Smooth muscle cell (in vitro differentiated cells): Measurements from ENCODE around the gene LRBA. TPM values are rescaled to one million over a fixed set of nuclear protein-coding genes. Genes with fewer than 3 reads are reported as not detected.

Source experiments
- DNase-seq: peaks from one replicate; lab custom pipeline; 2025; ENCODE audit not compliant: unreplicated experiment; lab: John Stamatoyannopoulos, UW
- H2AFZ ChIP-seq: fragments of 200-600 bp; sonication (generic); 2 replicates; pipeline ENCODE4 v1.6.0; 2016; ENCODE audit warnings: antibody characterized with exemption, low read depth, mild to moderate bottlenecking
- H3F3A ChIP-seq: fragments of 200-600 bp; sonication (generic); 2 replicates; pipeline ENCODE4 v1.6.0; 2017; ENCODE audit warnings: antibody characterized with exemption, low read depth
- H3K27ac ChIP-seq: fragments of 200-600 bp; sonication (generic); 2 replicates; pipeline ENCODE4 v1.5.1; 2016; ENCODE audit warnings: low read depth, mild to moderate bottlenecking
- H3K27me3 ChIP-seq: fragments of 200-600 bp; sonication (generic); 2 replicates; pipeline ENCODE4 v1.6.1; 2016; ENCODE audit warnings: low read depth, mild to moderate bottlenecking
- H3K36me3 ChIP-seq: fragments of 200-600 bp; sonication (generic); 2 replicates; pipeline ENCODE4 v1.5.1; 2016; ENCODE audit warnings: low read depth
- H3K4me1 ChIP-seq: fragments of 200-600 bp; sonication (generic); 2 replicates; pipeline ENCODE4 v1.5.1; 2016; ENCODE audit warnings: low read depth
- H3K4me2 ChIP-seq: fragments of 200-600 bp; sonication (generic); 2 replicates; pipeline ENCODE4 v1.6.0; 2016; ENCODE audit warnings: mild to moderate bottlenecking
- H3K4me3 ChIP-seq: fragments of 200-600 bp; sonication (generic); 2 replicates; pipeline ENCODE4 v1.5.1; 2016; ENCODE audit warnings: mild to moderate bottlenecking
- H3K79me2 ChIP-seq: fragments of 200-600 bp; sonication (generic); 2 replicates; pipeline ENCODE4 v1.6.0; 2016; ENCODE audit warnings: low read depth, mild to moderate bottlenecking
- H3K9ac ChIP-seq: fragments of 200-600 bp; sonication (generic); 2 replicates; pipeline ENCODE4 v1.6.0; 2016; ENCODE audit warnings: low read depth
- H3K9me3 ChIP-seq: fragments of 200-600 bp; sonication (generic); replicated peaks from 2 replicates; pipeline ENCODE4 v1.5.1; 2016; ENCODE audit warnings: low read depth
- H4K20me1 ChIP-seq: fragments of 200-600 bp; sonication (generic); 2 replicates; pipeline ENCODE4 v1.6.0; 2016; ENCODE audit warnings: low read depth
- CTCF ChIP-seq: fragments of 200-600 bp; sonication (generic); IDR thresholded peaks from 2 replicates; pipeline ENCODE4 v1.5.1; 2017; ENCODE audit warnings: borderline replicate concordance, mild to moderate bottlenecking, antibody characterized with exemption; ENCODE audit not compliant: insufficient read depth, poor library complexity, severe bottlenecking
- WGBS: methylation state at CpG from one replicate; pipeline ENCODE4 v1.1.7; 2016; ENCODE audit warnings: low lambda C conversion rate; 5-methylcytosine and 5-hydroxymethylcytosine counted together
- polyA plus RNA-seq: library from polyadenylated mRNA; unstranded; fragments of >200 nt; fragmentation: Nextera tagmentation; extraction: Ambion mirVana; gene quantifications from 2 replicates; pipeline ENCODE4 v1.2.1, GENCODE V29; 2016
- total RNA-seq: library from RNA; depleted of rRNA; stranded (reverse); fragments of >200 nt; gene quantifications from 2 replicates; pipeline ENCODE4 v1.2.3, GENCODE V29; 2014

The LRBA gene
- total and polyA plus RNA-seq, 2 experiments from 2014 or later: 1.6 to 26.2 TPM

- Histone ChIP-seq H3K36me3 (no peaks in the 10 kb centered on the region), H3K27ac (no peak overlapping the region), H3K27me3 (no peaks in the 10 kb centered on the region), H3K4me3 (no peak overlapping the region), H3K4me2 (no peak overlapping the region), H3K4me1 (no peaks in the 10 kb centered on the region), H3K9me3 (no peaks in the 10 kb centered on the region), H3K79me2 (no peaks in the 10 kb centered on the region), H3F3A (no peaks in the 10 kb centered on the region), H3K9ac (no peak overlapping the region), H4K20me1 (no peaks in the 10 kb centered on the region), H2AFZ (no peak overlapping the region)
- no peak for TF ChIP-seq CTCF
- DNase-seq: no peak
- WGBS: 95% methylated on average over 1 of the region's 1 CpG
These were observed 415.5 kb downstream of the LRBA start for GRCh38 chr4:150599547-150599946.

GRCh38 chr4:150598909-150599308 lies 416.2 kb downstream of the LRBA start:
- H3K9ac ChIP-seq: no peak overlapping the region
- no peaks in the 10 kb centered on the region for H3K27me3 ChIP-seq
- no peak for DNase-seq
- H3K4me1 ChIP-seq: no peaks in the 10 kb centered on the region
- H3K4me2 ChIP-seq: no peak overlapping the region
- no peak overlapping the region for H3K4me3 ChIP-seq
- H3F3A ChIP-seq: no peaks in the 10 kb centered on the region
- no peaks in the 10 kb centered on the region for H3K79me2 ChIP-seq
- no peaks in the 10 kb centered on the region for H4K20me1 ChIP-seq
- WGBS: 87% methylated on average over 12 of the region's 12 CpGs
- TF ChIP-seq CTCF: no peak
- H3K27ac ChIP-seq: no peak overlapping the region
- no peaks in the 10 kb centered on the region for H3K36me3 ChIP-seq
- no peaks in the 10 kb centered on the region for H3K9me3 ChIP-seq
- H2AFZ ChIP-seq: no peak overlapping the region

- Histone ChIP-seq H3K36me3 (no peaks in the 10 kb centered on the region), H3K4me3 (no peak overlapping the region), H3K27me3 (no peaks in the 10 kb centered on the region), H3K4me1 (peaks cover 21% of the 10 kb centered on the region), H3K9me3 (no peaks in the 10 kb centered on the region), H2AFZ (no peak overlapping the region), H3F3A (no peaks in the 10 kb centered on the region), H3K27ac (no peak overlapping the region), H3K4me2 (no peak overlapping the region), H4K20me1 (no peaks in the 10 kb centered on the region), H3K79me2 (no peaks in the 10 kb centered on the region), H3K9ac (no peak overlapping the region)
- 96% methylated on average over 1 of the region's 1 CpG for WGBS
- DNase-seq: no peak
- TF ChIP-seq CTCF: no peak
These were observed 421.1 kb downstream of the LRBA start for GRCh38 chr4:150593996-150594395.

- 71% methylated on average over 4 of the region's 4 CpGs for WGBS
- TF ChIP-seq CTCF: no peak
- H3K36me3 ChIP-seq: no peaks in the 10 kb centered on the region
These were observed 423.2 kb downstream of the LRBA start for GRCh38 chr4:150591904-150592303.

More at GRCh38 chr4:150591904-150592303, 423.2 kb downstream of the LRBA start:
- Histone ChIP-seq H3K9ac (no peak overlapping the region), H3K4me2 (no peak overlapping the region), H4K20me1 (no peaks in the 10 kb centered on the region), H3K4me1 (peaks cover 21% of the 10 kb centered on the region), H3K4me3 (no peak overlapping the region), H3K27me3 (peaks cover under 1% of the 10 kb centered on the region), H3K9me3 (no peaks in the 10 kb centered on the region), H3F3A (no peaks in the 10 kb centered on the region), H2AFZ (no peak overlapping the region), H3K27ac (no peak overlapping the region), H3K79me2 (no peaks in the 10 kb centered on the region)
- no peak for DNase-seq
